C4-2B (cell line): Measurements from ENCODE around the gene KLK5.

Experiments
- ZFX ChIP-seq: fragments of 450-650 bp; IDR thresholded peaks from 2 replicates; pipeline ENCODE4 v1.6.1; 2017
- TF ChIP-seq, protein P1 (sequence below): fragments of 450-650 bp; conservative IDR thresholded peaks from 2 replicates; pipeline ENCODE4 v1.5.1; 2017; ENCODE audit warnings: mild to moderate bottlenecking

DNA sequence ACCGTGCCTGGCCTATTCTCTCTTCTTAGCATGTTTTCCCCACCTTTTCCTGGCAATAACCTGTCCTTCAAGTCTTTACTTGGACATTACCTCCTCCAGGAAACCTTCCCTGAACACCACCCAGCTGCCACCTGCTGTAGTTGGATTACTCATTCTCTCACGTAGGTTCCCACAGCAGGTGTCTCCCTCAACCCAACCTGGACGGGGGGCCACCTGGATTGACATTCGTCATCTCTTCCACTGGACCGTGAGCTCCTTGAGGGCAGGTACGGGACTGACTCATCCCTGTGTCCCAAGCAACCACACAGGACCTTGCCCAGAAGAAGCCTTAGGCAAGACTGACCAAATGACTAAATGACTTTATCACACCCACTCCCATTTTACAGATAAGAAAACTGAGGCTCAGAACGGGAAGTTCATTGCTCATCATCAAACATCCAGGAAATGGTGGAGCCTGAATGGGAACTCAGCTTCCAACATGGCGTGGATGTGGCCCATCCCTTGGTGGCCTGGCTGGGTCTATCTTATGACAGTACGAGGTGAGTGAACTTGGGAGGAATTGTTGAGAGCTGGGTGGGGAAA lies 20.0 kb upstream of the KLK5 start:
- TF ChIP-seq, protein P1, sequence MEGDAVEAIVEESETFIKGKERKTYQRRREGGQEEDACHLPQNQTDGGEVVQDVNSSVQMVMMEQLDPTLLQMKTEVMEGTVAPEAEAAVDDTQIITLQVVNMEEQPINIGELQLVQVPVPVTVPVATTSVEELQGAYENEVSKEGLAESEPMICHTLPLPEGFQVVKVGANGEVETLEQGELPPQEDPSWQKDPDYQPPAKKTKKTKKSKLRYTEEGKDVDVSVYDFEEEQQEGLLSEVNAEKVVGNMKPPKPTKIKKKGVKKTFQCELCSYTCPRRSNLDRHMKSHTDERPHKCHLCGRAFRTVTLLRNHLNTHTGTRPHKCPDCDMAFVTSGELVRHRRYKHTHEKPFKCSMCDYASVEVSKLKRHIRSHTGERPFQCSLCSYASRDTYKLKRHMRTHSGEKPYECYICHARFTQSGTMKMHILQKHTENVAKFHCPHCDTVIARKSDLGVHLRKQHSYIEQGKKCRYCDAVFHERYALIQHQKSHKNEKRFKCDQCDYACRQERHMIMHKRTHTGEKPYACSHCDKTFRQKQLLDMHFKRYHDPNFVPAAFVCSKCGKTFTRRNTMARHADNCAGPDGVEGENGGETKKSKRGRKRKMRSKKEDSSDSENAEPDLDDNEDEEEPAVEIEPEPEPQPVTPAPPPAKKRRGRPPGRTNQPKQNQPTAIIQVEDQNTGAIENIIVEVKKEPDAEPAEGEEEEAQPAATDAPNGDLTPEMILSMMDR: no peak
- TF ChIP-seq ZFX: no peak
